Thoracic aorta (tissue), 2 donors: ENCODE data around the gene METTL16. TPM values are rescaled to one million over a fixed set of nuclear protein-coding genes. Genes with fewer than 3 reads are reported as not detected.

ENCODE experiments used
- ATAC-seq: fragments of 150-250 bp; one replicate; pipeline ENCODE4 v1.8.0; 2017; ENCODE audit warnings: low read depth; ENCODE audit not compliant: insufficient number of reproducible peaks, low FRiP score
- DNase-seq: peaks from one replicate; pipeline ENCODE4 v3.0.0-alpha.2; 2020; ENCODE audit warnings: low spot score
- H3K27ac ChIP-seq, 2 donors: fragments of 200-600 bp; sonication (generic); 1 replicate in 1 of 2; 2 replicates in 1 of 2; pipeline ENCODE4 v1.5.1; 2016; ENCODE audit warnings: mild to moderate bottlenecking in 2 of 2, moderate library complexity in 2 of 2
- H3K27me3 ChIP-seq: fragments of 200-600 bp; sonication (generic); replicated peaks from 2 replicates; pipeline ENCODE4 v1.6.0; 2016; ENCODE audit warnings: mild to moderate bottlenecking; ENCODE audit not compliant: insufficient read depth
- H3K36me3 ChIP-seq: fragments of 200-600 bp; sonication (generic); one replicate; pipeline ENCODE4 v1.5.1; 2016
- H3K4me1 ChIP-seq, 2 donors: fragments of 200-600 bp; sonication (generic); 1 replicate in 1 of 2; 2 replicates in 1 of 2; pipeline versions ENCODE4 v1.5.1 to v1.6.0; 2016; ENCODE audit warnings: low read depth in 2 of 2, mild to moderate bottlenecking in 1 of 2; ENCODE audit not compliant: control insufficient read depth in 1 of 2
- H3K4me3 ChIP-seq: fragments of 200-600 bp; sonication (generic); 2 replicates; pipeline ENCODE4 v1.5.1; 2016; ENCODE audit warnings: mild to moderate bottlenecking
- H3K9me3 ChIP-seq: fragments of 200-600 bp; sonication (generic); 2 replicates; pipeline ENCODE4 v1.5.1; 2016
- CTCF ChIP-seq: fragments of 200-600 bp; sonication (generic); IDR thresholded peaks from one replicate; pipeline ENCODE4 v1.5.1; 2019; ENCODE audit warnings: antibody characterized with exemption
- total RNA-seq, 2 donors: library from RNA; depleted of rRNA; stranded (reverse); fragments of >200 nt; gene quantifications; one replicate each; pipeline versions ENCODE4 v1.1.0 to v1.2.3, GENCODE V29; 2016

Gene METTL16
- total RNA-seq, 2 donors from 2014 or later = 37.6 to 37.9 TPM

GRCh38 chr17:2394775-2395201 lies 116.9 kb downstream of the METTL16 start:
- no peaks in the 10 kb centered on the region for H3K27me3 ChIP-seq
- no peak for DNase-seq
- no peaks in the 10 kb centered on the region for H3K36me3 ChIP-seq
- H3K4me3 ChIP-seq = no peak overlapping the region
- peaks cover 55 to 77% of the 10 kb centered on the region in 2 donors for H3K4me1 ChIP-seq
- no peak for ATAC-seq
- no peak for TF ChIP-seq CTCF
- H3K9me3 ChIP-seq = no peaks in the 10 kb centered on the region
- peak overlapping the region; percentile 99 for H3K27ac ChIP-seq

- no peak for ATAC-seq
- Histone ChIP-seq H3K27ac (peak overlapping the region; percentile 99), H3K4me1 (peaks cover 55 to 78% of the 10 kb centered on the region in 2 donors), H3K27me3 (no peaks in the 10 kb centered on the region), H3K9me3 (no peaks in the 10 kb centered on the region), H3K4me3 (peak overlapping the region; percentile 92), H3K36me3 (no peaks in the 10 kb centered on the region)
- TF ChIP-seq CTCF = no peak
- no peak for DNase-seq
Observed at GRCh38 chr17:2393954-2394749, 117.5 kb downstream of the METTL16 start.

GRCh38 chr17:2393174-2393953 lies 118.3 kb downstream of the METTL16 start:
- H3K4me3 ChIP-seq = peak overlapping the region; percentile 92
- peaks cover 52 to 71% of the 10 kb centered on the region in 2 donors for H3K4me1 ChIP-seq
- TF ChIP-seq CTCF = no peak
- H3K36me3 ChIP-seq = no peaks in the 10 kb centered on the region
- H3K9me3 ChIP-seq = no peaks in the 10 kb centered on the region
- peak overlapping the region; percentile 93 to 99 for H3K27ac ChIP-seq
- DNase-seq (no peak), ATAC-seq (peak; percentile 25)
- no peaks in the 10 kb centered on the region for H3K27me3 ChIP-seq

- Histone ChIP-seq H3K27ac (peak overlapping the region; percentile 93 to 99), H3K4me1 (peaks cover 44 to 63% of the 10 kb centered on the region in 2 donors), H3K36me3 (peaks cover 4% of the 10 kb centered on the region), H3K9me3 (no peaks in the 10 kb centered on the region), H3K27me3 (no peaks in the 10 kb centered on the region), H3K4me3 (peak overlapping the region; percentile 92)
- peak; percentile 82 for DNase-seq
- no peak for TF ChIP-seq CTCF
- peak; percentile 54 for ATAC-seq
Observed at GRCh38 chr17:2392252-2393173, 119.2 kb downstream of the METTL16 start.
